PC-3 (cell line): ENCODE results near the gene MED17. TPM values are rescaled to one million over a fixed set of nuclear protein-coding genes. Genes with fewer than 3 reads are reported as not detected.

Source experiments
- ATAC-seq: fragments of 200-7000 bp; cut with Tn5 transposase; 2 replicates; pipeline ENCODE4 v1.9.1; 2020; ENCODE audit warnings: mild to moderate bottlenecking, moderate library complexity
- BruUV-seq: library from RNA; stranded (reverse); fragments of 400-500 nt; replicated peaks from 2 replicates; lab custom pipeline; 2021; lab: Mats Ljungman, UMichigan
- CTCF ChIA-PET: fragments of 300-600 bp; sonication (Branson Sonifier 250); formaldehyde crosslinking; loops from one replicate; lab custom pipeline; 2022; ENCODE audit warnings: antibody characterized with exemption; lab: Charles Lee
- POLR2A ChIA-PET: fragments of 300-600 bp; sonication (Branson Sonifier 250); formaldehyde crosslinking; loops from one replicate; lab custom pipeline; 2022; ENCODE audit warnings: antibody characterized with exemption; ENCODE audit not compliant: unreplicated experiment; lab: Charles Lee
- DNase-seq: peaks from one replicate; pipeline ENCODE4 v3.0.0-alpha.2; 2015
- H2AFZ ChIP-seq: fragments of 300-600 bp; sonication (generic); 2 replicates; pipeline ENCODE4 v1.6.0; 2016; ENCODE audit warnings: antibody characterized with exemption, low read length
- H3F3A ChIP-seq: fragments of 300-600 bp; sonication (generic); one replicate; pipeline ENCODE4 v1.6.0; 2017; ENCODE audit warnings: antibody characterized with exemption, low read length, control low read depth, mild to moderate bottlenecking; ENCODE audit not compliant: unreplicated experiment
- H3K27ac ChIP-seq: fragments of 300-600 bp; sonication (generic); 2 replicates; pipeline ENCODE4 v1.5.1; 2016; ENCODE audit warnings: mild to moderate bottlenecking, low read length
- H3K27me3 ChIP-seq: fragments of 300-600 bp; sonication (generic); 2 replicates; pipeline ENCODE4 v1.6.1; 2016; ENCODE audit warnings: low read length, mixed read lengths
- H3K36me3 ChIP-seq: fragments of 300-600 bp; sonication (generic); 2 replicates; pipeline ENCODE4 v1.6.1; 2016; ENCODE audit warnings: low read depth, mixed run types, low read length, mixed read lengths
- H3K4me1 ChIP-seq: fragments of 300-600 bp; sonication (generic); 2 replicates; pipeline ENCODE4 v1.5.1; 2016; ENCODE audit warnings: low read length; ENCODE audit not compliant: insufficient read depth
- H3K4me2 ChIP-seq: fragments of 300-600 bp; sonication (generic); 2 replicates; pipeline ENCODE4 v1.6.0; 2016; ENCODE audit warnings: low read length
- H3K4me3 ChIP-seq: fragments of 300-600 bp; sonication (generic); 2 replicates; pipeline ENCODE4 v1.5.1; 2016; ENCODE audit warnings: mild to moderate bottlenecking, low read length, mixed read lengths
- H3K79me2 ChIP-seq: fragments of 300-600 bp; sonication (generic); 2 replicates; pipeline ENCODE4 v1.6.1; 2017; ENCODE audit warnings: low read length, mixed read lengths
- H3K9ac ChIP-seq: fragments of 300-600 bp; sonication (generic); 2 replicates; pipeline ENCODE4 v1.6.0; 2016; ENCODE audit warnings: mild to moderate bottlenecking, low read length
- H3K9me2 ChIP-seq: fragments of 300-600 bp; sonication (generic); replicated peaks from 2 replicates; pipeline ENCODE4 v1.6.1; 2016; ENCODE audit warnings: mixed run types, low read length, mixed read lengths
- H3K9me3 ChIP-seq: fragments of 300-600 bp; sonication (generic); 2 replicates; pipeline ENCODE4 v1.6.1; 2016; ENCODE audit warnings: low read length, mixed read lengths
- H4K20me1 ChIP-seq: fragments of 300-600 bp; sonication (generic); 2 replicates; pipeline ENCODE4 v1.6.1; 2016; ENCODE audit warnings: low read length, mixed read lengths
- CTCF ChIP-seq: fragments of 300-600 bp; sonication (generic); conservative IDR thresholded peaks from 2 replicates; pipeline ENCODE4 v1.5.1; 2017; ENCODE audit warnings: antibody characterized with exemption, low read depth, mild to moderate bottlenecking, low read length
- EZH2 ChIP-seq: fragments of 300-600 bp; sonication (generic); IDR thresholded peaks from one replicate; pipeline ENCODE4 v1.6.1; 2017; ENCODE audit warnings: antibody characterized with exemption, mild to moderate bottlenecking, low read length; ENCODE audit not compliant: unreplicated experiment
- EZH2phosphoT487 ChIP-seq: fragments of 300-600 bp; sonication (generic); IDR thresholded peaks from 2 replicates; pipeline ENCODE4 v1.6.1; 2018; ENCODE audit warnings: mild to moderate bottlenecking, antibody characterized with exemption, low read length, borderline replicate concordance
- intact Hi-C: fragments of 100-400 bp; cut with micrococcal nuclease; formaldehyde crosslinking; loops from 2 replicates; pipeline ENCODE4 v1.9.0; 2023
- total RNA-seq: library from RNA; depleted of rRNA; stranded (reverse); fragments of >200 nt; gene quantifications from 2 replicates; pipeline ENCODE4 v1.2.3, GENCODE V29; 2014; rRNA removed

MED17 gene
- total RNA-seq, 1 experiment from 2014 or later, result 58.5 TPM

DNA sequence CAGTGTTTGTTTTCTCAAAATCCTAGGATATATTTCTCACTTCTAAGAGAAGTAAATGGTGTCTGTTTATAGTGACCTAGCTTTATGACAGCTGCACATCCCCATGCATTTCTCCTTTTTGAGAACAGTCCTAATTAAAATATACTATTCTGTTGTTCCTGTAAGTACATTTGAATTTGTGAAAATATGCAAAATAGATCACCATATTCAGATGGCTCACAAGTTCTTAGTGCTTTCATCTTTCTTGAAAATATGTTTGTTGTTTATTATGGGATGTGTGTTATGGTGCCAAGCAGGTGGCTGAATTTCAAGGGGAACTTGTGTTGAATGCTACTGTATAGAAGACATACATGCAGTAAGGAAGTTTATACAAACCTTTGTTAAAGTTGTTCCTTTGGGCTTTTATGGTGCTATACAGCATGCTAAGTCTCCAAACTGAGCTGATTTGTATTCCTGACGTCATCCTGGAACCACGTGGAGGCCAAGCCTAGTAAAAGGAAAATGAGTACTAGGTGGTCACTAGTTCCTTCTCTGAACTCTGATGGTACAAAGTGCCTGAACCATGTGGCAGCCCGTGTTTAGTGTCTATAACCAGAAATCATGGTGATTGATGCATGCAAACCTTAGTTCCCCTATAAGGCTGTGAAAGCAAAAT is 74.2 kb downstream of the MED17 start:
- intact Hi-C loops, result no loop called here
- CTCF ChIA-PET, result no interaction called here
- TF ChIP-seq CTCF, result no peak
- TF ChIP-seq EZH2phosphoT487, result no peak
- TF ChIP-seq EZH2, result no peak

GRCh38 chr11:93861808-93862207 is 77.7 kb downstream of the MED17 start:
- no TSS peak for BruUV-seq
- Histone ChIP-seq H3K27ac (no peak overlapping the region), H3K4me3 (no peak overlapping the region), H3F3A (no peaks in the 10 kb centered on the region), H3K9me3 (no peaks in the 10 kb centered on the region), H2AFZ (no peak overlapping the region), H3K27me3 (no peaks in the 10 kb centered on the region), H3K9ac (no peak overlapping the region), H3K9me2 (no peaks in the 10 kb centered on the region), H3K36me3 (no peaks in the 10 kb centered on the region), H3K79me2 (no peaks in the 10 kb centered on the region), H3K4me2 (no peak overlapping the region), H3K4me1 (peaks cover 4% of the 10 kb centered on the region; the same call in 1 of the 2 replicates), H4K20me1 (no peaks in the 10 kb centered on the region)
- ChIA-PET CTCF (no interaction called here), POLR2A (no interaction called here)
- DNase-seq, result no peak
- no peak for ATAC-seq
- intact Hi-C loops, result no loop called here
- TF ChIP-seq EZH2, result no peak
- TF ChIP-seq CTCF, result no peak

More for the DNA sequence above, 74.2 kb downstream of the MED17 start:
- Histone ChIP-seq H3K4me3 (no peak overlapping the region), H4K20me1 (no peaks in the 10 kb centered on the region), H3K27me3 (no peaks in the 10 kb centered on the region), H3K36me3 (no peaks in the 10 kb centered on the region), H3F3A (no peaks in the 10 kb centered on the region), H2AFZ (no peak overlapping the region), H3K9ac (no peak overlapping the region), H3K9me2 (no peaks in the 10 kb centered on the region), H3K4me1 (peaks cover 4% of the 10 kb centered on the region; the same call in 1 of the 2 replicates), H3K4me2 (no peak overlapping the region), H3K9me3 (no peaks in the 10 kb centered on the region), H3K79me2 (no peaks in the 10 kb centered on the region), H3K27ac (no peak overlapping the region)
- no peak for ATAC-seq
- no peak for DNase-seq
- POLR2A ChIA-PET, result interaction anchor here (1.1 kb wide), 1 partner anchor 117 kb away, joined by 3 read pairs; the partner anchor contains the start of genes C11orf54 and TAF1D
- no TSS peak for BruUV-seq

Other genes with a start within 250 kb of the MED17 start
- 23.0 and 34.2 TPM in 2 replicates for gene SMCO4, start 240.9 kb upstream of the MED17 start, total RNA-seq
- 25.0 and 26.1 TPM in 2 replicates for gene CEP295, start 122.6 kb upstream of the MED17 start, total RNA-seq
- gene TAF1D, start 42.8 kb upstream of the MED17 start, total RNA-seq, result 117 and 135 TPM in 2 replicates
- gene C11orf54, start 42.6 kb upstream of the MED17 start, total RNA-seq, result 24.3 and 32.4 TPM in 2 replicates
- gene VSTM5, start 66.3 kb downstream of the MED17 start, total RNA-seq, result 12.6 and 15.6 TPM in 2 replicates
- 3.3 and 4.4 TPM in 2 replicates for gene HEPHL1, start 237.1 kb downstream of the MED17 start, total RNA-seq